ENCODE results near the gene TMPRSS4.

TMPRSS4 gene

GRCh38 chr11:118153976-118154375, 77.1 kb downstream of the TMPRSS4 start:
- no peak for DNase-seq (ENCODE audit: low read depth)

DNA sequence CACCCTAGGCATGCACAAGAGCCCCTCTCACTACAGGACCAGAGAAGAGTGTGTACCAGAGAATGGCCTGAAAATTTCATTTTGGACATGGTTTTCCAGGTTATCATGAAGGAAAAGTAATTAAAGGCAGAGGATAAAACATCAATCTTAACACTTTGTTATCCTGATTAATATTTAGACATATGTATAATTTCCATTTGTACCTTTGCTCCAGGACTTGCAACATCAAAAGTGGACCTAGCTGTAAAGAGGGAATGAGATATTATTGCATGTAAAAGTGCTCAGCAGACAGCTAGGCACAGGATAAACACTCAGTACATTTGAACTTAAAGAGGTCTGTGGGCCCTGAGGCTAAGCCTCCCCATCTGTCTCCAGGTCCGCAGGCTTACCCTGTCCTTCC, 77.8 kb downstream of the TMPRSS4 start:
- no peak for DNase-seq (ENCODE audit: low read depth)

DNA sequence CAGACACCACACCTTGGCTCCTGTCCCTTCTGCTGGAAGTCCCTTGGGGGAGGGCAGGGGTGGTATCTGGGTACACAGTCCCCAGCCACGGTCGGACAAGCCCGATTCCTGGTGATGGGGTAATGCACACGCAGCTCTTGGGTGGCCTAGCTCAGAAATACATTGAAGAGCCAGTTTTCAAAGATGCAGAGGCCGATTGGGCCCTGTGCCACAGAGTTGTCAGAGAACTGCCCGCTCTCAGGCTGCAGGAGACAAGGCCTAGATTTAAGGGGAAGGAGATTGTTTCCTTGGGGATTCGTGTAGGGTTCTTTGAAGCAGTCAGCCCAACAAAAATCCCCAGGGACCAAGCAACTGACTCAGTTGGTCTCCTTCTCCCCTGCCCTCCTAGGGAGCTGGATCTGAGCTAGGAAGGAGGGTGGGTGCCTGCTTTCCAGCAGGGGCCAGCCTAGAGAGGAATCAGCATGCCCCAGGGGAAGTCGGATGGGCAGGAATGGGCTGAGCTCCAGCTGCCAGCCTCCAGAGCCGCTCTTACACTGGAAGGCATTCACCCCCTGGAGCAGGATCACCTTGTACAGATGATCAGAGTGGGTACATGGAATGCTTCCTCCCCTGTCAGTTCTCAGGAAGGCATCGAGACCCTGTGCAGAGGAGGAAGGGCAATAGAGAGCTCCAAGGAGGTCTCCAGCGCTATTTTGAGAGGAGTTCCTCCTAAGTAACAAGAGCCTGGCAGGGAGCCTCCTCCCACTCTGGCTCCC, 79.1 kb downstream of the TMPRSS4 start:
- DNase-seq (ENCODE audit: low read depth) = no peak

- DNase-seq (ENCODE audit: low read depth) = no peak
Observed at GRCh38 chr11:118156531-118157185, 79.8 kb downstream of the TMPRSS4 start.

DNA sequence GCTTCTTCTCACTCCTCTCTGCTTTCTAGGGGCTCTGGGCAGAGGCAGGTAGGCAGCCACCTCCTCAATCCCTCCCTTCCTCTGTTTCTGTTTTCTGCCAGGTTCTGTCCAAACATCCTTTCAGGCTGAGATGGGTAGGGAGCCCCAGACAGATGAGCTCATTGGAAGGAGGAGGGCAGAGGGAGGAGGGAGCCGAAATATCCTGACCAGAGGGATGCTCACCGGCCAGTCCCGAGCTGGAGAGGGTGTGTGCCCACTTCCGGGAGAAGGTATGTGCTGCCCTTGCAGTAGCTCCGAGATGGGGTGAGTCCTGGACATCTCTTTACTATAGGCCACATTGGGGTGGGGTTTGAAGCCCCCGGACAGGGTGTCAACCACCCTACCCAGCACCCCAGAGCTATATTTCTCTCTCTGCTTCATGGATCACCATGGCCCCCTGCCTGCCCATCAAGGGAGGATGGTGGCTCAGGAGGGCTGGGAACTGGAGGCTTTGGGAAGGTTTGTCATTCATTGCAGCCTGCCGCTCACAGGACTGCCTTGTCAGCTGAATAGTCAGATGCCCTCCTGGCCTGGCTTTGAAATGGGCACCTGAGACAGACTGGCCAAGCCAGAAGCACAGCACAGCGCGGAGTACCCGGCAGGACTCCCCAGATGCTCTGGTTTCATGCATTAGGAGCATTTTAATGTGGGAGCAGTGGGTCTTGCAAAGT, 80.5 kb downstream of the TMPRSS4 start:
- no peak for DNase-seq (ENCODE audit: low read depth)

- DNase-seq (ENCODE audit: low read depth) = no peak
Observed at GRCh38 chr11:118161786-118162185, 84.9 kb downstream of the TMPRSS4 start.

GRCh38 chr11:118162846-118163245, 86.0 kb downstream of the TMPRSS4 start:
- no peak for DNase-seq (ENCODE audit: low read depth)

DNA sequence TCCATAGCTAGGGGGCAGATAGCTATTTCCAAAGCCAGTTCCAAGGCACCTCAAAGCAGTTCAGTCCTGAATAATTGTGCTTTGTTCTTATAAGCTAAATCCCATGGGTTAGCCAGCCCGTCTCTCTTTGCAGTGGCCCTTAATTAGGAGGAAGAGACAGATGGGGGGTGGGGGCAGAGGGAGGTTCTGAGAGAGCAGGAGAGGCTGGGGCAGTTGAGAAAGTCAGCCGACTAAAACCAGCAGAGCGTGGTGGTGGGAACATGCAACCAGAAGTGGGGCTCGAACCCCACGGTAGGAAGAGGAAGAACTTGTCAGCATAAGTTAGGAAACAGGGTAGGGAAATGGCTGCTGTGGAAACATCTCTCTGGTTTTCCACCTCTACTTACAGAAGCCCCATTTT, 86.6 kb downstream of the TMPRSS4 start:
- DNase-seq (ENCODE audit: low read depth) = no peak

DNA sequence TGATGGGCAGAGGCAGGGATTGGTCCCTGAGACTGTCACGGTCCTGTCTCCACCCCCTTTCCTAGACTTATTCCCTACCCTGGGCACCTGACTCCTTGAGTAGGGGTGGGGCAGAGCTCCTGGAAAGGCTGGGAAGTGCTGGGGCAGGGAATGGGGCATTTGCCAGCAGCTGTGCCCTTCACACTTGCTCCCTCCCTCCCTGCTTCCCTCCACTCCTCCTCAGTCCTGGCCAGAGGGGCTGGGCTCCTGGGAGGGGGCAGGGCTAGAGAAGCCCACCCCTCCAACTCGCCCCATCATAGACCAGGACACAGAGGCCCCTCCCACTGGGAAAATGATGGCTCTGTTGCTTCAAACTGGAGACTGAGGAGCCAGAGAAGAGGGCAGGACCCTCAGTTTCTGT, 88.0 kb downstream of the TMPRSS4 start:
- DNase-seq (ENCODE audit: low read depth) = no peak

GRCh38 chr11:118166641-118167040, 89.8 kb downstream of the TMPRSS4 start:
- DNase-seq (ENCODE audit: low read depth) = no peak

DNA sequence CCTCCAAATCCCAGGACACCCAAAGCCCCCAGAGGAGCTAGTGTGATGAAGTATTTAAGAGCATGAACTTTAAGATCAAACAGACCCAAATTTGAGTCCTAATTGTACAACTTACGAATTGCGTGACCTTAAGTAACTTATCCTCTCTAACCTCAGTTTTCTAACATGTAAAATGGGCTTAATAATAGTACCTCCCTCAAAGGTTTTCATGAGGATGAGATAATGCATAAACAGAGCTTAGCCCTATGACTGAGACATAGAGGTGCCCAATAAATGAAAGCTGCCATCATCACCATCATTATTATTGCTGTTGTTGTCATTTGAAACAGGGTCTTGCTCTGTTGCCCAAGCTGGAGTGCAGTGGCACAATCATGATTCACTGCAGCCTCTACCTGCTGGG, 90.4 kb downstream of the TMPRSS4 start:
- no peak for DNase-seq (ENCODE audit: low read depth)

GRCh38 chr11:118167906-118168305, 91.0 kb downstream of the TMPRSS4 start:
- no peak for DNase-seq (ENCODE audit: low read depth)

DNA sequence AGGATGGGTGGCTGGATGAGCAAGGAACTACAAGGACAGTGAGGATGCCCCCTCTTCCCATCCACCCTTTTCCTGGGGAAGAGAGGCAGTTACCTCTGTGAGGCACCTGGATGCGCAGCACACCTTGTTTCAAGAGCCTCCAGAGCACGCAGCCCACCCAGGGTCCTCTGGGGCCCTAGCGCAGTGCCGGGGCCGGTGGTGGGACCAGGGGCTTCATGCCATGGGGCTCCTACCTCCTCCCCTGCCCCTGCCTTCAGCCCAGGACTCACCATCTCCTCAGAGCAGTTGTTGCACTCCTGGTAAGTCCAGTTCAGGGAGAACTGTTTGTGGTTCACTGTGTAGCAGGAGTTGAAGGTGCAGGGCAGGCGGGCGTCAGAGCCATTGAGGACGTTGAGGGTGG, 91.4 kb downstream of the TMPRSS4 start:
- no peak for DNase-seq (ENCODE audit: low read depth)

DNA sequence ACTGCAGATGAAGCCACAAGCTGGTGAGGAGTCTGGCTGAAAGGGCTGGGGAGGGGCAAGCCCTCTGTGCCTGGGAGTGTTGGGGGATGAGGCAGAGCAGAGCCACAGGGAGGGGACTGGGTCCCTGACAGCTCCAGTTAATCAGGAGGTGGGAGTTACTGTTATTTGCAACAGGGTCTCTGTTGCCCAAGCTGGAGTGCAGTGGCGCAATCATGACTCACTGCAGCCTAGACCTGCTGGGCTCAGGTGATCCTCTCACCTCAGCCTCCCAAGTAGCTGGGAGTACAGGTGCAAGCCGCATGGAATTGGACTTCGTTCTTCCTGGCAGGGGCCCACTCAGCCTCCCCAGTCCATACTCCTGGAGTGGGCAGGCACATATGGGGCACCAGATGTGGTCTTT, 91.9 kb downstream of the TMPRSS4 start:
- no peak for DNase-seq (ENCODE audit: low read depth)

DNA sequence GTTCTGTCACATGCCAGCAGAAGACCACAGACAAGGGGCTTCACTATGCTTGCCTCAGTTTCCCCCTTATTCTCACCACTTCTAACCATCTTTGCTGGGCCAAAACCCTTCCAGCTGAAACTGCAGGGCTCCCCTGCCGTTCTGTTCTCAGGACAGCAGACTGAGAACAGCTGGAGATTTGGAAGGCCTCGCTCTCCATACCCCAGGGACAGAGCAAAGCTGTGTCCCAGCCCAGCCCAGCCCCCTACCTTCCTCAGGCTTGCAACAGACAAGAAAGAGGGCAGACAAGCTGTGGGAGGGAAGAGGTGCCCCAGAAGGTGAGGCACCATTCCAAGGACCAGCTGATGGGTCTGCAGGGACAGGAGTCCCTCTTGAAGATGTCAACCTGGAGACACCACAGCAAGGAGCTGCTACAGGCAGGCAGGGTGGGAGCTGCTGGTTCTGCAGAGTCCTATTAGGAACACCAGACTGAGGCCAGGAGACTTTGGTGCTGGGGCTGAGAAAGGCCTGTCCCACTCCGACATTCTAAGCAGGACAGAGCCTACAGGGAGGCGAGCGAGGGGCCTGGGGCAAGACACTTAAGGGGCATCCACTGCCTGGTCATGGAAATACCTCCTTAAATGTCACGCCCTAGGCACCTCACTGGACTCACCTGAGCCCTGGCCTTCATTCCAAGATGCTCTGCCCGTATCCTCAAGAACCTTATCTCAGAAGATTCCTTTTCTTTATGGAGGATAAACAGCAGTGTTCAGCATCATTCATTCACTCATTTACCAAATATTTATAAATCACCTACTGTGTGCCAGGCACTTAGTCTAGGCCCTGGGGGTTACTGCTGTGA, 92.6 kb downstream of the TMPRSS4 start:
- no peak for DNase-seq (ENCODE audit: low read depth)

DNA sequence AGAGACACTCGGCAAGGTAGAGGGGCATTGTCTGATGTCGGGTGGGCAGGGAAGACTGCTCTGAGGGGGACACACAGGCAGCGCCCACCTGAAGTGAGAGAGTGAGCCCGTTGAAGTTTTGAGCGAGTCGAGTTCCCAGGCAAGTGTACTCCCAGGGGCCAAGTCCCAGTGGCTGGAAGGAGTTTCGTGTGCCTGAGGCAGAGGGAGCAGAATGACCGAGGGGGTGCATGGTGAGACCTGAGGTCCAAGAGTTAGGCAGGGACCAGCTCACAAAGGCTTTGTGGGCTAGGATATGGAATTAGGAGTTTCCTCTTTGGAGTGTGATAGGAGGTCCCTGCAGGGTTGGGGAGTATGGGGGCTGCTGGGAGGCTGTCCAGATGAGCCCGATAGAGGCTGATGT, 93.4 kb downstream of the TMPRSS4 start:
- DNase-seq (ENCODE audit: low read depth) = no peak

DNA sequence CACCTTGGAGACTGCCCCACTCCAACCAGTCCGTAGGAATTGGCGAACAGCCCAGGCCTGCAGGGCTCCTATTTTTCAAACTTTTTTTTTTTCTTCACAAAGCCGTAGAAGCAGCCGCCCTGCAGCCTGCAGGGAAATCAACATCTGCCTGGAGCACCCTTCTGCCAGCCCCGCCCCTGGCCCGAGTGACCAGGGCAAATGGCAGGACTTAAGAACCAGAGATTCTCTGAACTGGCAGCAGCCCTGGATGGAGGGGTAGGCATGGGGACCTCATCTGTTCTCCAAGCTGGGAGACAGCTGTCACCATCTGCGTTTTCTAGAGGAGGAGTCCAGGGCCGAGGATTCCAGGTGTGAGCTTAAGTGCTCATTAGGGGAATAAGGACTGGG, 94.0 kb downstream of the TMPRSS4 start:
- no peak for DNase-seq (ENCODE audit: low read depth)
